ENCODE measurements around the gene PLEKHA6.

- TF ChIP-seq CTCF (IDR thresholded peaks at IDR 0.05; ENCODE audit: poor library complexity, severe bottlenecking) (no peak), POLR2AphosphoS5 (IDR thresholded peaks at IDR 0.05) (no peak), EZH2 (IDR thresholded peaks at IDR 0.05; ENCODE audit: borderline replicate concordance, insufficient read depth, low read length, poor library complexity, severe bottlenecking) (no peak), REST (IDR thresholded peaks at IDR 0.05; ENCODE audit: borderline replicate concordance) (no peak), RAD21 (conservative IDR thresholded peaks at IDR 0.05) (no peak), TAF1 (IDR thresholded peaks at IDR 0.05; ENCODE audit: low read depth) (no peak), MXI1 (conservative IDR thresholded peaks at IDR 0.05; ENCODE audit: poor library complexity, severe bottlenecking) (no peak)
Observed at GRCh38 chr1:204227996-204228785, 131.5 kb downstream of the PLEKHA6 start.

Data from neural cell (in vitro differentiated cells).